ENCODE measurements around the gene TAAR6.

DNA sequence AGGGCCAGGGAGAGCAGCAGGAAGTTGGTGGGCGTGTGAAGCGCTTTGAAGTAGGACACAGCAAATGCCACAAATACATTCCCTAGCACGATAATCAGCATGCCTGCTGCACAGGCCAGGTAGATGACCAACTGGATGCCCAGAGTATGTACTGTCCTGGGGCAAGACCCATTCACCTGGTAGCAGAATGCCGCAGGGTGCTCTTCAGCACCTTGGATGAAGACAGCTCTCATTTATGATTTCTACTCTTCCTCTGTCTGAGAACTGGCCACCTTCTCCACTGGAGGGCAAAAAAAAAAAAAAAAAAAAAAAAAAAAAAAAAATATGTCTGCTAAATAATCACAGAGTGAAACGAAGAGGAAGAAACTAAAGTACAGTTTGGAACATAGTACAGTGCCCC lies 19.3 kb downstream of the TAAR6 start, which contains the start of gene TAAR5:
- TF ChIP-seq, protein P1, sequence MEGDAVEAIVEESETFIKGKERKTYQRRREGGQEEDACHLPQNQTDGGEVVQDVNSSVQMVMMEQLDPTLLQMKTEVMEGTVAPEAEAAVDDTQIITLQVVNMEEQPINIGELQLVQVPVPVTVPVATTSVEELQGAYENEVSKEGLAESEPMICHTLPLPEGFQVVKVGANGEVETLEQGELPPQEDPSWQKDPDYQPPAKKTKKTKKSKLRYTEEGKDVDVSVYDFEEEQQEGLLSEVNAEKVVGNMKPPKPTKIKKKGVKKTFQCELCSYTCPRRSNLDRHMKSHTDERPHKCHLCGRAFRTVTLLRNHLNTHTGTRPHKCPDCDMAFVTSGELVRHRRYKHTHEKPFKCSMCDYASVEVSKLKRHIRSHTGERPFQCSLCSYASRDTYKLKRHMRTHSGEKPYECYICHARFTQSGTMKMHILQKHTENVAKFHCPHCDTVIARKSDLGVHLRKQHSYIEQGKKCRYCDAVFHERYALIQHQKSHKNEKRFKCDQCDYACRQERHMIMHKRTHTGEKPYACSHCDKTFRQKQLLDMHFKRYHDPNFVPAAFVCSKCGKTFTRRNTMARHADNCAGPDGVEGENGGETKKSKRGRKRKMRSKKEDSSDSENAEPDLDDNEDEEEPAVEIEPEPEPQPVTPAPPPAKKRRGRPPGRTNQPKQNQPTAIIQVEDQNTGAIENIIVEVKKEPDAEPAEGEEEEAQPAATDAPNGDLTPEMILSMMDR (IDR thresholded peaks at IDR 0.05; ENCODE audit: low read depth, low read length, missing input control) = no peak
- TF ChIP-seq TAF1 (conservative IDR thresholded peaks at IDR 0.05) = no peak
- TF ChIP-seq, protein P2, sequence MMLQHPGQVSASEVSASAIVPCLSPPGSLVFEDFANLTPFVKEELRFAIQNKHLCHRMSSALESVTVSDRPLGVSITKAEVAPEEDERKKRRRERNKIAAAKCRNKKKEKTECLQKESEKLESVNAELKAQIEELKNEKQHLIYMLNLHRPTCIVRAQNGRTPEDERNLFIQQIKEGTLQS (IDR thresholded peaks at IDR 0.05) = no peak
- no peak for TF ChIP-seq EGR1 (IDR thresholded peaks at IDR 0.05; ENCODE audit: low read depth in 2 of 2)
- no peak for TF ChIP-seq GABPA (IDR thresholded peaks at IDR 0.05 in 1 of 2, conservative IDR thresholded peaks at IDR 0.05 in 1 of 2)
- TF ChIP-seq JUND (IDR thresholded peaks at IDR 0.05) = no peak
- TF ChIP-seq SP1 (IDR thresholded peaks at IDR 0.05) = no peak
- TF ChIP-seq RXRA (IDR thresholded peaks at IDR 0.05) = no peak
- TF ChIP-seq YY1 (IDR thresholded peaks at IDR 0.05) = no peak
- TF ChIP-seq, protein P3, sequence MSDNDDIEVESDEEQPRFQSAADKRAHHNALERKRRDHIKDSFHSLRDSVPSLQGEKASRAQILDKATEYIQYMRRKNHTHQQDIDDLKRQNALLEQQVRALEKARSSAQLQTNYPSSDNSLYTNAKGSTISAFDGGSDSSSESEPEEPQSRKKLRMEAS (IDR thresholded peaks at IDR 0.05) = no peak

Measured in liver (tissue), 3 donors.